ENCODE results near the gene TRPC3. TPM values are rescaled to one million over a fixed set of nuclear protein-coding genes. Genes with fewer than 3 reads are reported as not detected.

The TRPC3 gene
- total RNA-seq, 1 donor from 2014 or later = 3.1 TPM

DNA sequence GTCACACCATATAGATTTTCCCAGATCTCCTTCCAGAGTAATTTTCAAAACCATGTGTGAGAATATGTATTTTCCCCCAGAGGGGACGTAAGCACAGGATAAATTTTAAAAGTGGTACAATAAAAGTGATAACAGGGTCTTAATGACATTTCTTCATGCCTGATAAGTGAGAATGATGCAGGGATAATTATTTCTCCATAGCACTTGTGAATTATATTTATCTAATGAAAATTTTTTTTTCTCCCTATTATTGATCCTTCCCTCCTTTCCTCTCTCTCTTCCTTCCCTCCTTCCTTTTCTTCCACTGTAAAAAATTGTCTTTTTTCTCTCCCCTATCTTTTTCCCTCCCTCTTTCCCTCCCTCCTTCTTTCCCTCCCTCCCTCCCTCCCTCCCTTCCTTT lies 17.0 kb upstream of the TRPC3 start:
- H3K36me3 Mint-ChIP-seq (ENCODE audit: low read depth) = no peaks in the 10 kb centered on the region
- H3K4me3 Mint-ChIP-seq = no peak overlapping the region
- intact Hi-C loops (cut with micrococcal nuclease) = no loop called here

DNA sequence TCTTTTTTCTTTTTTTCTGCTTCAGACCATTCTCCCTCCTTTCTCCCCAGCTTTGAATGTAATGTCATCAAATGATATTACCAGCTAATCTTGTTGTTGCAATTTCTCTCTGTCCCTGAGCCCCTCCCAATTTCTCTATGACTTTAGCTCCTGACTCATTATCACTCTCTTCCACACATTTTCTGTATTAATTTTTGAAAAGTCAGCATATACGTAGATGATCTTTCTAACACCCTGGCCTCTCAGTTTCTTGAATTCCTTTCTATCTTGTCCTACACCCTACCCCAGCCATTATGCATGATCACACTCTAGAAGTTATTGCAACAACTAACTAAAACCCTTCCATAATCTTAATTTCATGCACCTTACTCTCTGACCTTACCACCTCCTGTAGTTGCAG lies 13.1 kb upstream of the TRPC3 start:
- no peaks in the 10 kb centered on the region for H3K4me1 Mint-ChIP-seq
- no peak overlapping the region for H3K4me3 Mint-ChIP-seq
- intact Hi-C loops (cut with micrococcal nuclease) = no loop called here
- no peak overlapping the region for H3K27ac Mint-ChIP-seq
- no peaks in the 10 kb centered on the region for H3K36me3 Mint-ChIP-seq (ENCODE audit: low read depth)
- DNase-seq = no peak
- peaks cover 31% of the 10 kb centered on the region for H3K27me3 Mint-ChIP-seq
- no peaks in the 10 kb centered on the region for H3K9me3 Mint-ChIP-seq

More for the DNA sequence above, 17.0 kb upstream of the TRPC3 start:
- no peak for DNase-seq
- Mint-ChIP-seq H3K27ac (no peak overlapping the region), H3K9me3 (no peaks in the 10 kb centered on the region), H3K4me1 (no peaks in the 10 kb centered on the region), H3K27me3 (peaks cover 37% of the 10 kb centered on the region)

DNA sequence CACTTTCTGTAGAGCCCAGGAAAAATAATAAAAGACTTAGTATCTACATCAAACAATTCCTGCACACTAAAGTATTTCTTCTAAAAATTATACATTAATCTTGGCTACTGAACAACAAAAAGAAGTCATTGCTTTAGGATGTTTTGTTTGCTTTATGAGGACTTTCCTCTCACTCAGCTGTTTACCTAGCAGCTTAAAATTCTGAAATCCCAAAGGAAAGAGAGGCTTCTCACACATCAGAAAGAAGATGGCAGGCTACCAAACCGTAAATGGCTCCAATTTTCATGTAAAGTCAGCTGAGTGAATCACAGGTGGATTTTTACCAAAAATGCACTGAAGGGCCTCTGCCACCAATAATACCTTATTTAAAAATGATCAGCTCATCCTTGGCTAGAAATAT lies 9.0 kb upstream of the TRPC3 start:
- Mint-ChIP-seq H3K4me1 (no peaks in the 10 kb centered on the region), H3K27ac (no peak overlapping the region), H3K4me3 (no peak overlapping the region), H3K36me3 (ENCODE audit: low read depth) (no peaks in the 10 kb centered on the region), H3K27me3 (peaks cover 40% of the 10 kb centered on the region), H3K9me3 (no peaks in the 10 kb centered on the region)
- no peak for DNase-seq
- intact Hi-C loops (cut with micrococcal nuclease) = no loop called here

DNA sequence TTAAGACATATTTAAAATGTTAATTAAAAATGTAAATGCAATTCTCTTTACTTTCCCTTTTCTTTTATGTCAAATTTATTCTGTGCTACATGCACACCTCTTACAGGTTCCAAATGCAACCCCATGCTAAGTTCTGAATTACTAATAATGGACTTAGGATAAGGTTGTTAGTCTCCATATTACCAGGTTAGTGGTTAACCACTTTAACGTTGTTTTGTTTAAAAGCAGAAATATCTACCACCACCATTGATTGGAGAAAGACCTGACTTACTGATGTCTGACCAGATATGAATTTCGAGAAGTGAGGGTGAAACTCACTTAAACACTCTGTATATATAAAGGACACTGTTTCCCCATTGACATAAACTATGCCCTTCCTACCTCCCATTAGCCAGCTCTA lies 6.9 kb upstream of the TRPC3 start:
- intact Hi-C loops (cut with micrococcal nuclease) = no loop called here
- Mint-ChIP-seq H3K9me3 (no peaks in the 10 kb centered on the region), H3K27me3 (peaks cover 41% of the 10 kb centered on the region), H3K4me3 (no peak overlapping the region), H3K27ac (no peak overlapping the region), H3K36me3 (ENCODE audit: low read depth) (no peaks in the 10 kb centered on the region), H3K4me1 (no peaks in the 10 kb centered on the region)
- no peak for DNase-seq

DNA sequence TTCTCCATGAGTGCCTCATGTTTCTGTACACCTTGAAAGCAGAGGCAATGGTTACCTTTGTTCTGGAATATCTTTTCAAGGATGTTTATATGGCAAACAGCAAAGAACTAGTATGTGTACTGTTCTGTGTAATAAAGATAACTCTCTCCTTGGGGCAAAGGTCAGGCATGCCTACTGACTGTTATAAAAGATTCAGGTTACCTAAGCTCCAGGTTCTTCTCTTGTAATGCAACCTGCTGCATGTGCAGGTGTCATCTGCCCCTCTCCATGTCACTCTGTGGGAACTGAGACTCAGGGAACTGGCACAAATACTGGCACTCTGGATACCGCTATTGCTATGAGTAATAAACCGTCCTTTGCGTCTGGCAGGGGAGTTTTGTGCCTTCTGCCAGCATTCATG lies 5.4 kb upstream of the TRPC3 start:
- DNase-seq = no peak
- H3K4me1 Mint-ChIP-seq = peaks cover 5% of the 10 kb centered on the region
- no peak overlapping the region for H3K27ac Mint-ChIP-seq
- intact Hi-C loops (cut with micrococcal nuclease) = no loop called here
- H3K4me3 Mint-ChIP-seq = no peak overlapping the region
- H3K9me3 Mint-ChIP-seq = no peaks in the 10 kb centered on the region
- no peaks in the 10 kb centered on the region for H3K36me3 Mint-ChIP-seq (ENCODE audit: low read depth)
- H3K27me3 Mint-ChIP-seq = peaks cover 48% of the 10 kb centered on the region

DNA sequence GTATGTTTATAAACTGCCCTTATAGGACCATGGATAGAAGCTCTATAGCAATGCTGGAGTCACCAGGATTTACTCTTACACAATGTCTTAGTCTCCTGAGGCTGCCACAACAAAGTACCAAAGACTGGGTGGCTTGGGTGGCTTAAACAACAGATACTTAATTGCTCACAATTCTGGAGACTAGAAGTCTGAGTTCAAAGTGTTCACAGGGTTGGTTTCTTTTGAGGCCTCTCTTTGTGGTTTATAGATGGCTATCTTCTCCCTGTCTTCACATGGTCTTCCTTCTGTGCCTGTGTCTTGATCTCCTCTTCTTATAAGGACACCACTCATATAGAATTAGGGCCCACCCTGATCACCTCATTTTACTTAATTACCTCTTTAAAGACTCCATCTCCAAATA lies 2.0 kb upstream of the TRPC3 start:
- Mint-ChIP-seq H3K9me3 (no peaks in the 10 kb centered on the region), H3K27me3 (peaks cover 55% of the 10 kb centered on the region), H3K4me1 (peaks cover 14% of the 10 kb centered on the region), H3K36me3 (ENCODE audit: low read depth) (no peaks in the 10 kb centered on the region), H3K27ac (no peak overlapping the region), H3K4me3 (no peak overlapping the region)
- no peak for DNase-seq
- intact Hi-C loops (cut with micrococcal nuclease) = loop anchor here (5.0 kb wide), 3 partner anchors 82 to 498 kb away; partner anchors contain the start of gene BBS7

DNA sequence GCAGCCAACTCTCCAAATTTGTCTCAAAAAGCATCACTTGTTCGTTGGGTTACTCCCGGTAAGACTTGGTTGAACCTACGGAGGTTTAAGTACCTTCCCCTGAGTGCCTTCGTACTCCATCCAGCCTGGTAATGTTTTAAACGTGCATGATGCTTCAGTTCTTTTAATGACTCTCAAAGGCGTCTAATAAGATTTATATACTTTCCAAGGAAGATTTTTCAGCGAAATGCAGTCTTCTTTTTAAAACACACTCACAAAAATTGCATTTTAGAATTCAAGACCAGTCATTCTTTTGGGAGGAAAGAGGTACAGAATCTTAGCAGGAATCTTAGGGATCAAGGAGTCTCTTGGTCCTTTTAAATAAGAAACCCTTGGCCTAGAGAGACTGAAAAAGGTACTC lies 430 bp upstream of the TRPC3 start:
- Mint-ChIP-seq H3K4me1 (peaks cover 14% of the 10 kb centered on the region), H3K36me3 (ENCODE audit: low read depth) (no peaks in the 10 kb centered on the region), H3K4me3 (peak overlapping the region; percentile 78), H3K27ac (peak overlapping the region; percentile 8), H3K9me3 (no peaks in the 10 kb centered on the region), H3K27me3 (peaks cover 57% of the 10 kb centered on the region)
- no peak for DNase-seq
- intact Hi-C loops (cut with micrococcal nuclease) = loop anchor here (5.0 kb wide), 3 partner anchors 80 to 500 kb away; partner anchors contain the start of gene BBS7

DNA sequence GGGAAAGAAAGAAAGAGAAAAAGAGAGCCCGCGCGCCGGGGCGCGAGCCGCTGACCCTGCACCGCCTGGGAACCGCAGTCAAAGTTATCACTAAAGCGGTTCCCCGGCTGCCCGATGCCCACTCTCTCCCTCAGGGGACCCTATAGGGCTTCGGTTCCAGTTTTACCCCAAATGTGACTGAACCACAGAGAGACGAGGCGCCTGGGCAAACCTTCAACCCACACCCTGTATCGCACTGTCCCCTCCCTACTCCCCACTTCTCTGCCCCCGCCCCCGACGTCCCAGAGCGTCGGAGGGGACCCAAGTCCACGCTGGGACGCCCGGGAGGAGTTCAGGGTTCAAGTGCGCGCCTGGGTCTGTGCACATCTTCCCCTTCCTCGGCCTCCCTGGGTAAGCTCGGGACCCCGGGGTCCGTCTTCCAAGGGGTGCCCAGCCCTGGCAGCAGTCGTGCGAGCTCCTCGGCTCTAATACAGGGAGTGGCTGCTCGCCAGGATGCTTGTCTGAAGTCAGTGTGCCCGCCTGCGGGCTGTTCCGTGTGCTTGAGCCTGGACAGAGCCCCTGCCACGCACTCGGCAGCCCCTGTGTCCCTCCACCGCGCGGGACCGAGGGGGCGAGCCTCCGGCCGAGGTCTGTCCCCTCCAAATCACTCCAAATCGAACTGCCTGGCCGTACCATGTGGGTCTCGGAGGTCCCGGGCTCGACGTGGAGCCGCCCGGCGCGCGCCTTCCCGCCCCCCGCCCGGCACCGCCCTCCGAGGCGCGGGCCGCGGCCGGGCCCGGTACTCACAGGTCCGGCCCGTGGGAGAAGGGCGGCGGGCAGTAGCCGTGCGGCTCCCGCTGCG lies 960 bp downstream of the TRPC3 start:
- Mint-ChIP-seq H3K9me3 (no peaks in the 10 kb centered on the region), H3K4me3 (peak overlapping the region; percentile 92), H3K4me1 (peaks cover 14% of the 10 kb centered on the region), H3K27me3 (peaks cover 59% of the 10 kb centered on the region), H3K27ac (peak overlapping the region; percentile 48), H3K36me3 (ENCODE audit: low read depth) (no peaks in the 10 kb centered on the region)
- DNase-seq = peak; percentile 72
- intact Hi-C loops (cut with micrococcal nuclease) = loop anchor here (1.0 to 5.0 kb wide), 5 partner anchors 79 to 626 kb away; partner anchors contain the start of genes BBS7 and BLTP1

DNA sequence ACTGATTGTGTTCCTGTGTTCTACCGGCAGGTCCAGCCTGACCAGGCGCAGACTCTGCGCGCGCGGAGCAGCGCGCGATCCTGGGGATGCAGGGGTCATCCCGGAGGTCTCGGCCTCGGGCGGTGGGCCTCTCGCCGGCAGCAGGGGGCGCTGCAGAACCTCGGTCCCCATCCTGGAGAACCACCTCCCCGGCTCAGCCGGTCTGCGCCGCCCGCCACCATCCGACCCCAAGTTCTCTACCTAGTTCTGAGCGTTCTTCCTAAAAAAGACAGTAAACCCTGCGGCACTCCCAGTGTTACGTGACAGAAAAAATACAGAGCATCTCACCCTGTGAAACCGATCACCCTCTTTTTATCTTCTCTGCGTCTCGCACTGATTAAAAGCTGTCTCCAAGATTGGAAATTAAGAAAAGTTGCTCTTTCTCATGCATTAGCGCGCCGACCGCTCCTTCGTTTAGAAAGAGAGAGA lies 1.6 kb downstream of the TRPC3 start:
- Mint-ChIP-seq H3K36me3 (ENCODE audit: low read depth) (no peaks in the 10 kb centered on the region), H3K27me3 (peaks cover 64% of the 10 kb centered on the region), H3K4me1 (peaks cover 14% of the 10 kb centered on the region), H3K4me3 (peak overlapping the region; percentile 92), H3K9me3 (no peaks in the 10 kb centered on the region), H3K27ac (peak overlapping the region; percentile 48)
- DNase-seq = peak; percentile 95
- intact Hi-C loops (cut with micrococcal nuclease) = loop anchor here (1.0 to 5.0 kb wide), 5 partner anchors 78 to 627 kb away; partner anchors contain the start of genes BBS7 and BLTP1

DNA sequence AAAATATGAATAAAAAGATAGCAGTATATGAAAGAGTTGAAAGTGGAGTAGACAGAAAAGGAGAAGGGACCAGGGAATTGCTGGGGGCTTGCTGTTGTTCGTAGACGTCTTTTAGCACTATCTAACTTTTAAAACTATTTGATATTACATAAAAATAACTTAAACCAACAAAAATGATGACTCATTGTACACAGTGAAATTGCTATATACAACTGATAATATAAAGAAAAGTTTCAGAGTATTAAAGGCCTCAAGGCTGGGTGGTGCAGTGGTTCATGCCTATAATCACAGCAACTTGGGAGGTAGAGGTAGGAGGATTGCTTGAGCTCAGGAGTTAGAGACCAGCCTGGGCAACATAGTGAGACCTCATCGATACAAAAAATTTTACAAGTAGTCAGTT lies 5.2 kb downstream of the TRPC3 start:
- H3K4me3 Mint-ChIP-seq = no peak overlapping the region
- no peaks in the 10 kb centered on the region for H3K36me3 Mint-ChIP-seq (ENCODE audit: low read depth)
- DNase-seq = no peak
- no peak overlapping the region for H3K27ac Mint-ChIP-seq
- peaks cover 7% of the 10 kb centered on the region for H3K4me1 Mint-ChIP-seq
- H3K27me3 Mint-ChIP-seq = peaks cover 55% of the 10 kb centered on the region
- H3K9me3 Mint-ChIP-seq = no peaks in the 10 kb centered on the region
- intact Hi-C loops (cut with micrococcal nuclease) = no loop called here

DNA sequence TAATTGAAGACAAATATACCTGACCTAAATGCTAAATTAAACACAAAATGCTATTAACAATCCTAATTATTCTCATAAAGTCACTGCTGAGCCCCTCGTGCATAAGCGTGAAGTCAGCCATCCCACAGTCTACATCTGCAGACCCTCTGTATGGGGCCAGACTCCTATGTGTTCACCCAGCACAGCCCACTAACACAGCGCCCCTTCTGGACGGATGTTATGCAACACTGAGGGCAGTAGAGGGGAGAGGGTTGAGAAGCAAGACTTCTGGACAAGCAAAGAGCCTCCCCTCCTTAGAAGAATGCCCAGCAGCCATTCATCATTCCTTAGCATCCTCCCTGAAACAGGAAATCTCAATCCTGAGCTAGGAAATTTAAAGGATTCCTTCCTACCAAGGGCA lies 7.9 kb downstream of the TRPC3 start:
- Mint-ChIP-seq H3K27ac (no peak overlapping the region), H3K36me3 (ENCODE audit: low read depth) (no peaks in the 10 kb centered on the region), H3K4me3 (no peak overlapping the region), H3K27me3 (peaks cover 64% of the 10 kb centered on the region), H3K9me3 (no peaks in the 10 kb centered on the region), H3K4me1 (peaks cover 1% of the 10 kb centered on the region)
- intact Hi-C loops (cut with micrococcal nuclease) = no loop called here
- no peak for DNase-seq

DNA sequence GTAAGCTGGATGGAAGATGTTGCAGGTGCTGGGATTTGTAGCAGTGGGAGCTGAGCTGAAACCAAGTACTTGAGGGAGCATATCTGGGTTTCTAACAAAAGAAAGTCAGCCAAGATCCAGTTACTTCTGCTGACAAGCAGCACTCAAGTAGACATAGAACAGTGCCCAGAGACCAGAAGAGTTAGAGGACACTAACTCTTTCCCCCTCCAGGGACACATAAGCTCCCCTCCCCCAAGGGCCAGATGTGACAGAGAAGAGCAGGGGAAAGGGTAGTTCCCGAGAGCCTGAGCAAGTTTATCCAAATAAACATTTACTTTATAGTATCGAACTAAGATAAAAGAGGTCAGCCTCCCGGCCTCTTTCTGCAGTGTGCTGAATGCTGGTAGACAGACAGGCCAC lies 12.2 kb downstream of the TRPC3 start:
- Mint-ChIP-seq H3K4me3 (no peak overlapping the region), H3K9me3 (no peaks in the 10 kb centered on the region), H3K36me3 (ENCODE audit: low read depth) (no peaks in the 10 kb centered on the region), H3K27ac (no peak overlapping the region), H3K4me1 (peaks cover 8% of the 10 kb centered on the region), H3K27me3 (peaks cover 48% of the 10 kb centered on the region)
- intact Hi-C loops (cut with micrococcal nuclease) = no loop called here
- DNase-seq = no peak

DNA sequence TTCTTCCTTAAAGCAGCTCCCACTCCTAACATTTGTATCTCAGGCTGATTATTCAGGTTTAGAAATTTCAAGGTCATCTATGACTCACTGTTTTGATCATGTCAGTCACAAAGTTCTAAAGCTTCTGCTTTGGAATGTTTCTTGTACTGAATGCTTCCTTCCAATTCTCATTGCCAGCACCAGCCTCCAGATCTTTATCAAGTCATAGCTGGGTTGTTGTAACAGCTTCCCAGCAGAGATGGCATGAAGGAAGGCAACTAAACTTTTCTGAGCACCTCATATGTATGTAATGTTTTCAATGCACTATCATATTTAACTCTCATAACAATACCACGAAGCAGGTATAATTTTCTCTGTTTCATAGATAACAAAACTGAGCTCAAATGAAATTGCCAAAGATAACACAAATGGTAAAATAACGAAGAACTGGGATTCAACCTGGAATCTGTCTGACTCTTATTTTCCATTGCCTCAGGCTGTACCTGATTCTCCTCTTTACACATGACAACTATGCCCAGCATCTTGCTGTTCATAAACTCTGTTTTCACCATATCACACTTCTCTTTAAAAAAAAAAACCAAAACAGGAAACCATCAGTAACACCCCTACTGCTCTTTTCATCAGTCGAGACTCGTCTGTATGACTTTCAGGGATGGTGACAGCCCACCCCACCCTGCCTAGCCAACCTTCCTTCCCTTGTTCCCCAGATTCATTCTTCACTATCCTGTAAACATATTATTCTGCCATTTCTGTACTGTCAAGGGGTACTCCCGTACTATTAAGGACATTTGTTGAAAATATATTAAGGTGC lies 13.4 kb downstream of the TRPC3 start:
- H3K9me3 Mint-ChIP-seq = no peaks in the 10 kb centered on the region
- intact Hi-C loops (cut with micrococcal nuclease) = no loop called here
- H3K36me3 Mint-ChIP-seq (ENCODE audit: low read depth) = no peaks in the 10 kb centered on the region
- no peak overlapping the region for H3K27ac Mint-ChIP-seq
- H3K4me1 Mint-ChIP-seq = peaks cover 8% of the 10 kb centered on the region
- no peak overlapping the region for H3K4me3 Mint-ChIP-seq
- no peak for DNase-seq
- H3K27me3 Mint-ChIP-seq = peaks cover 50% of the 10 kb centered on the region

DNA sequence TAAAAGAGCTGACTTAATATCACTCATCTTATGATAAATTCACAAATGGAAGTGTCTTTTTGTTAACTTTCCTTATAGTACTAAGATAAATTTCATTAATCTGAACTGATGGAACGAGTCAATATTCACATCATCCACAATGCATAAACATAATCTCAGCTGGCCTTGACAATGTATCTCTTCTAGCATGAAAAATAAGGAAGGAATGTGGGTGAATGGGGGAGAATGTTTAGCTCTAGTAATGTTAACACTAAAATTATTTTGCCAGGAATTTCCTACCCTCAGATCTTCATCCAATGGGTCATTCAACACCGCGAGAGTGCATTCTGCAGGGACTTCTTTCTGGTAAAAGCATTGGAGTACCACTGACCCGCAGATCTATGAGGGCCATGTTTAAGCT lies 15.8 kb downstream of the TRPC3 start:
- intact Hi-C loops (cut with micrococcal nuclease) = no loop called here
- Mint-ChIP-seq H3K4me3 (no peak overlapping the region), H3K9me3 (no peaks in the 10 kb centered on the region), H3K4me1 (peaks cover 8% of the 10 kb centered on the region), H3K36me3 (ENCODE audit: low read depth) (no peaks in the 10 kb centered on the region), H3K27ac (no peak overlapping the region), H3K27me3 (peaks cover 45% of the 10 kb centered on the region)
- no peak for DNase-seq
